Smooth muscle cell of bladder (primary cell): ENCODE results near the gene TUBA3D. TPM values are rescaled to one million over a fixed set of nuclear protein-coding genes. Genes with fewer than 3 reads are reported as not detected.

Experiments used
- total RNA-seq: library from RNA; depleted of rRNA; stranded (reverse); fragments of >200 nt; gene quantifications from 2 replicates; pipeline ENCODE4 v1.2.3, GENCODE V29; 2014

The TUBA3D gene
- not detected in 2 replicates for total RNA-seq

GRCh38 chr2:131475831-131476230 is at the start of gene TUBA3D:
Gene TUBA3D, plus strand, starts transcription at chr2:131476119. Its CDS starts 81 bp downstream, at chr2:131476200.

DNA sequence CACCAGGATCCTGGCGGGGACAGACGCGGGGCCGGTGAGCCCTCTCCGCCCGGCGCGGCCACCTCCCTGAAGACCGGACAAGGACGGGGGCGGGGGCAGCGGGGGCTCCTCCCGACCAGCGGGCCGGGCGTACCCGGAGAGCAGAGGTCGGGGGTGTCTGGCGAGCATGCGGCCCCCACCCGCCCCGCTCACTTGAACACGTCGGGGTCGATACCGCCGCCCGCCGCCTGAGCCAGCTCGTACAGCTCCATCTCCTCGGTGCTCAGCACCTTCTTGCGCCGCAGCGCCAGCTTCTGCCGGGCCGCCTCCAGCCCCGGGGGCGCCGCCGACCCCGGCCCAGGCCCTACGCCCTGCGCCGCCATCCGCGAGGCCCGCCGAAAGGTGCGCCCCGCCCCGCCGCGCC is 16.1 kb downstream of the TUBA3D start, which contains the start of gene MZT2A:
TSS of gene MZT2A (minus strand) at position 383 of the 403 bp plus-strand sequence. CDS start at position 362, 21 bp downstream.

GRCh38 chr2:131527131-131528001 is 51.4 kb downstream of the TUBA3D start, which contains the start of gene CCDC74A:
Gene CCDC74A, plus strand, starts transcription at chr2:131527888. Its CDS starts 83 bp downstream, at chr2:131527971.

Other genes with a start within 250 kb of the TUBA3D start
- not detected in 2 replicates for gene RAB6D, start 112.0 kb upstream of the TUBA3D start, total RNA-seq
- gene MZT2A, start 16.3 kb downstream of the TUBA3D start, total RNA-seq: 47.0 and 73.0 TPM in 2 replicates
- gene CCDC74A, start 51.8 kb downstream of the TUBA3D start, total RNA-seq: 5.5 and 11.5 TPM in 2 replicates